A549 (cell line): ENCODE results near the gene ANP32E.

Experiments used
- CTCF ChIP-seq: fragments of >200 bp; sonication (Bioruptor Twin); formaldehyde crosslinking; IDR thresholded peaks from 3 replicates; pipeline ENCODE4 v1.5.1; 2016
- GATA3 ChIP-seq: IDR thresholded peaks from 2 replicates; pipeline ENCODE4 v1.6.1; 2012; ENCODE audit warnings: borderline replicate concordance
- HDAC2 ChIP-seq: fragments of 200-600 bp; sonication (generic); IDR thresholded peaks from 2 replicates; pipeline ENCODE4 v1.6.1; 2016
- POLR2A ChIP-seq: IDR thresholded peaks from 2 replicates; pipeline ENCODE4 v1.6.1; 2012; ENCODE audit warnings: mild to moderate bottlenecking, low read length
- RAD21 ChIP-seq, 2 experiments: fragments of >200 bp in 1 of 2; sonication (Bioruptor Twin) in 1 of 2; formaldehyde crosslinking in 1 of 2; IDR thresholded peaks in 1 of 2; conservative IDR thresholded peaks in 1 of 2; 2 replicates in 1 of 2; 3 replicates in 1 of 2; pipeline ENCODE4 v1.6.1; 2012 to 2018; ENCODE audit warnings: inconsistent platforms in 1 of 2
- TF ChIP-seq, protein P1 (sequence below): IDR thresholded peaks from 2 replicates; pipeline ENCODE4 v1.6.1; 2012

DNA sequence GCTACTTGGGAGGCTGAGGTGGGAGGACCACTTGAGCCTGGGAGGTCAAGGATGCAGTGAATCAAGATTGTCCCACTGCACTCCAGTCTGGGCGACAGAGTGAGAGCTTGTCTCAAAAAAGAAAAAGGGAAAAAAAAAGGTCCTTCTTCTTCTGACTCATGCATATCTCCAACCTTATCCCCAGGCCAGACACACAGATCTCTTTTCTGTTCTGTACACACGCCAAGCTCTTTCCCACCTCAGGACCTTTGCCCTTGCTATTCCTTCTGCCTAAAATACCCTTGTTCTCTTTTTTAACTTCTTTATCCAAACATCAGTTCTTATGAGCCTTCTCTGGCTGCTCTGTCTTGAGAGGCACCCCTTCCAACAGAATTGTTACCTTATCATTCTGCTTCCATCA is 64.1 kb downstream of the ANP32E start:
- TF ChIP-seq POLR2A (no peak), RAD21 (conservative IDR thresholded peaks at IDR 0.05 in 1 of 2, IDR thresholded peaks at IDR 0.05 in 1 of 2) (no peak), CTCF (no peak), HDAC2 (no peak), GATA3 (no peak)
- TF ChIP-seq, protein P1, sequence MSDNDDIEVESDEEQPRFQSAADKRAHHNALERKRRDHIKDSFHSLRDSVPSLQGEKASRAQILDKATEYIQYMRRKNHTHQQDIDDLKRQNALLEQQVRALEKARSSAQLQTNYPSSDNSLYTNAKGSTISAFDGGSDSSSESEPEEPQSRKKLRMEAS, result no peak
